H9 (cell line): ENCODE data around the gene MLNR. TPM values are rescaled to one million over a fixed set of nuclear protein-coding genes. Genes with fewer than 3 reads are reported as not detected.

Experiments used
- DNase-seq: peaks from one replicate; pipeline ENCODE4 v3.0.0-alpha.2; 2017
- H2AFZ ChIP-seq: one replicate; pipeline ENCODE4 v1.6.1; 2013; ENCODE audit warnings: mild to moderate bottlenecking, low read length, control low read depth, moderate library complexity
- H2AK5ac ChIP-seq: 2 replicates; pipeline ENCODE4 v1.6.1; 2013; ENCODE audit warnings: low read length, control low read depth, mixed read lengths; ENCODE audit not compliant: insufficient read length
- H2BK120ac ChIP-seq: one replicate; pipeline ENCODE4 v1.6.1; 2013; ENCODE audit warnings: low read depth, mild to moderate bottlenecking, low read length, control low read depth, inconsistent platforms; ENCODE audit not compliant: poor library complexity, severe bottlenecking
- H2BK12ac ChIP-seq: 2 replicates; pipeline ENCODE4 v1.6.1; 2013; ENCODE audit warnings: low read length, control low read depth, mixed read lengths, low read depth; ENCODE audit not compliant: insufficient read length
- H2BK15ac ChIP-seq: 2 replicates; pipeline ENCODE4 v1.6.1; 2013; ENCODE audit warnings: low read depth, low read length, control low read depth
- H2BK20ac ChIP-seq: one replicate; pipeline ENCODE4 v1.6.1; 2013; ENCODE audit warnings: low read depth, mild to moderate bottlenecking, low read length, control low read depth, inconsistent platforms; ENCODE audit not compliant: poor library complexity, severe bottlenecking
- H2BK5ac ChIP-seq: 2 replicates; pipeline ENCODE4 v1.6.1; 2013; ENCODE audit warnings: low read length, control low read depth, mixed read lengths; ENCODE audit not compliant: insufficient read length
- H3K14ac ChIP-seq: 2 replicates; pipeline ENCODE4 v1.6.1; 2013; ENCODE audit warnings: low read length, control low read depth; ENCODE audit not compliant: insufficient read depth
- H3K18ac ChIP-seq: 2 replicates; pipeline ENCODE4 v1.6.1; 2013; ENCODE audit warnings: low read depth, mild to moderate bottlenecking, mixed read lengths, low read length, control low read depth; ENCODE audit not compliant: insufficient read length
- H3K23ac ChIP-seq: 2 replicates; pipeline ENCODE4 v1.6.1; 2013; ENCODE audit warnings: low read length, control low read depth, mixed read lengths, low read depth; ENCODE audit not compliant: insufficient read length
- H3K23me2 ChIP-seq: 2 replicates; pipeline ENCODE4 v1.6.1; 2013; ENCODE audit warnings: low read depth, mild to moderate bottlenecking, mixed read lengths, low read length, control low read depth; ENCODE audit not compliant: insufficient read length, poor library complexity, severe bottlenecking
- H3K27ac ChIP-seq: 2 replicates; pipeline ENCODE4 v1.5.1; 2013; ENCODE audit warnings: low read length, control low read depth, mixed read lengths, low read depth; ENCODE audit not compliant: insufficient read length
- H3K27me3 ChIP-seq: 2 replicates; pipeline ENCODE4 v1.6.1; 2013; ENCODE audit warnings: low read length, control low read depth, inconsistent platforms; ENCODE audit not compliant: insufficient read depth
- H3K4ac ChIP-seq: 2 replicates; pipeline ENCODE4 v1.6.1; 2013; ENCODE audit warnings: low read depth, mild to moderate bottlenecking, control low read depth, inconsistent platforms, low read length, moderate library complexity
- H3K4me1 ChIP-seq: 2 replicates; pipeline ENCODE4 v1.6.1; 2013; ENCODE audit warnings: low read length, control low read depth, inconsistent platforms; ENCODE audit not compliant: insufficient read depth
- H3K4me2 ChIP-seq: 2 replicates; pipeline ENCODE4 v1.6.1; 2013; ENCODE audit warnings: low read length, control low read depth, mixed read lengths; ENCODE audit not compliant: insufficient read length, insufficient read depth
- H3K56ac ChIP-seq: 2 replicates; pipeline ENCODE4 v1.6.1; 2013; ENCODE audit warnings: low read depth, mild to moderate bottlenecking, mixed read lengths, low read length, control low read depth; ENCODE audit not compliant: insufficient read length
- H3K79me1 ChIP-seq: 2 replicates; pipeline ENCODE4 v1.6.1; 2013; ENCODE audit warnings: low read depth, mild to moderate bottlenecking, moderate library complexity, low read length, control low read depth, inconsistent platforms; ENCODE audit not compliant: insufficient read depth, poor library complexity, severe bottlenecking
- H3K79me2 ChIP-seq: 2 replicates; pipeline ENCODE4 v1.6.1; 2013; ENCODE audit warnings: low read length, control low read depth, inconsistent platforms; ENCODE audit not compliant: insufficient read depth
- H3K9ac ChIP-seq: 2 replicates; pipeline ENCODE4 v1.6.1; 2013; ENCODE audit warnings: low read length, control low read depth, mixed read lengths; ENCODE audit not compliant: insufficient read length; ENCODE audit errors: extremely low read depth
- H3K9me3 ChIP-seq: one replicate; pipeline ENCODE4 v1.6.1; 2013; ENCODE audit warnings: low read depth, low read length, inconsistent platforms; ENCODE audit not compliant: control insufficient read depth
- H3T11ph ChIP-seq: one replicate; pipeline ENCODE4 v1.6.1; 2013; ENCODE audit warnings: mild to moderate bottlenecking, low read length, control low read depth, inconsistent platforms
- H4K20me1 ChIP-seq: one replicate; pipeline ENCODE4 v1.6.1; 2013; ENCODE audit not compliant: control insufficient read depth, insufficient read length, insufficient read depth
- H4K5ac ChIP-seq: 2 replicates; pipeline ENCODE4 v1.6.1; 2013; ENCODE audit warnings: low read depth, mild to moderate bottlenecking, mixed read lengths, low read length, control low read depth; ENCODE audit not compliant: insufficient read length
- H4K8ac ChIP-seq: replicated peaks from 2 replicates; pipeline ENCODE4 v1.6.1; 2013; ENCODE audit warnings: low read length, control low read depth, mixed read lengths, low read depth; ENCODE audit not compliant: insufficient read length
- H4K91ac ChIP-seq: 2 replicates; pipeline ENCODE4 v1.6.1; 2013; ENCODE audit warnings: low read depth, mild to moderate bottlenecking, moderate library complexity, mixed read lengths, low read length, control low read depth; ENCODE audit not compliant: insufficient read length
- H3K27ac Mint-ChIP-seq, 3 experiments: 2 replicates in 2 of 3; 3 replicates in 1 of 3; pipeline ENCODE4 v1.8.0; 2020 to 2021; ENCODE audit warnings: mixed read lengths in 3 of 3, mild to moderate bottlenecking in 1 of 3, moderate library complexity in 1 of 3
- H3K27me3 Mint-ChIP-seq: 2 replicates; pipeline ENCODE4 v1.8.0; 2021; ENCODE audit warnings: low read depth, mild to moderate bottlenecking, moderate library complexity, mixed read lengths
- H3K36me3 Mint-ChIP-seq, 3 experiments: 2 replicates in 2 of 3; 3 replicates in 1 of 3; pipeline ENCODE4 v1.8.0; 2020 to 2021; ENCODE audit warnings: low read depth in 3 of 3, mixed read lengths in 3 of 3; ENCODE audit not compliant: insufficient read depth in 1 of 3
- H3K4me1 Mint-ChIP-seq, 2 experiments: 2 replicates each; pipeline ENCODE4 v1.8.0; 2020; ENCODE audit warnings: mixed read lengths in 2 of 2
- H3K4me3 Mint-ChIP-seq, 2 experiments: 2 replicates in 1 of 2; 3 replicates in 1 of 2; pipeline ENCODE4 v1.8.0; 2020 to 2021; ENCODE audit warnings: mild to moderate bottlenecking in 2 of 2, mixed read lengths in 2 of 2, moderate library complexity in 1 of 2
- H3K9me3 Mint-ChIP-seq, 2 experiments: 2 replicates in 1 of 2; 3 replicates in 1 of 2; pipeline ENCODE4 v1.8.0; 2020; ENCODE audit warnings: mild to moderate bottlenecking in 2 of 2, mixed read lengths in 2 of 2, moderate library complexity in 1 of 2
- WGBS: extraction: QIAGEN DNeasy Blood & Tissue Kit; methylation state at CpG from one replicate; pipeline ENCODE4 v1.1.7; 2013; ENCODE audit warnings: missing lambda C conversion rate, low lambda C conversion rate, mixed read lengths; ENCODE audit not compliant: insufficient read length; ENCODE audit errors: extremely low coverage; 5-methylcytosine and 5-hydroxymethylcytosine counted together
- total RNA-seq: library from RNA; stranded (reverse); gene quantifications from 2 replicates; pipeline ENCODE4 v1.2.1, GENCODE V29; 2021
- TF ChIP-seq, protein P1 (sequence below): fragments of 200-600 bp; sonication (generic); conservative IDR thresholded peaks from 3 replicates; pipeline ENCODE4 v1.8.0; 2021; ENCODE audit warnings: antibody characterized with exemption, mild to moderate bottlenecking

The MLNR gene
- total RNA-seq, 1 experiment from 2014 or later = not detected

DNA sequence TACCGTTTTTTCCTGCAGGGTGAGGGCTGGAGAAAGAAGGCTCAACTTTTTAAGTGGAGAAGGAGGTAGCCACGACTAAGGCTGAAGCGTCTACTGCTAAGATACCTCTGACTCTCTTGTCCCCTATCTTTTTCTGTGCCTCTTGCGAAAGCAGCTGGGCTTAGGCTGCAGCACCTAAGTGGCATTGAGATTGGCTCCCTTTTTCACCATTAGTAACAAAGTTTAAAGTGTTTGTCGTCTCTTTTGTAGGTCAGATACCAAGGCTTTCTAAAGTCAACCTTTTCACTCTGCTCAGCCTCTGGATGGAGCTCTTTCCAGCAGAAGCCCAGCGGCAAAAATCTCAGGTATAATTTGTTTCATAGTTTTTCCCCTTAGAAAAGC, 28.5 kb downstream of the MLNR start:
- Histone ChIP-seq H4K91ac (no peak overlapping the region), H3K79me2 (no peaks in the 10 kb centered on the region), H4K8ac (no peak overlapping the region), H3K18ac (no peak overlapping the region), H3K56ac (no peak overlapping the region), H3K27ac (no peak overlapping the region), H3K4ac (no peak overlapping the region), H2AFZ (peak overlapping the region; percentile 63), H3K9ac (peak overlapping the region; percentile 44), H3K4me2 (peak overlapping the region; percentile 96), H3T11ph (no peak overlapping the region), H2BK12ac (no peak overlapping the region), H4K5ac (no peak overlapping the region), H3K9me3 (no peaks in the 10 kb centered on the region), H3K23me2 (peaks cover 9% of the 10 kb centered on the region), H2BK20ac (no peak overlapping the region), H3K4me1 (no peaks in the 10 kb centered on the region), H2BK5ac (no peak overlapping the region), H3K14ac (no peak overlapping the region), H3K79me1 (no peaks in the 10 kb centered on the region), H4K20me1 (no peaks in the 10 kb centered on the region), H2AK5ac (no peak overlapping the region), H2BK120ac (no peak overlapping the region), H3K23ac (no peak overlapping the region), H2BK15ac (no peak overlapping the region), H3K27me3 (no peaks in the 10 kb centered on the region)
- H3K4me1 Mint-ChIP-seq = peaks cover 13 to 14% of the 10 kb centered on the region in 2 experiments
- no peak for DNase-seq
- no peaks in the 10 kb centered on the region for H3K36me3 Mint-ChIP-seq
- peak overlapping the region in 1 of 3 experiments; percentile 98; a peak in 1 of 7 replicates for H3K27ac Mint-ChIP-seq
- no CpG with 5 or more reads among the region's 6 CpGs for WGBS
- H3K9me3 Mint-ChIP-seq = no peaks in the 10 kb centered on the region; a peak in 1 of 5 replicates
- no peaks in the 10 kb centered on the region; the same call in 1 of the 2 replicates for H3K27me3 Mint-ChIP-seq
- peak overlapping the region; percentile 91 to 98 for H3K4me3 Mint-ChIP-seq
- TF ChIP-seq, protein P1, sequence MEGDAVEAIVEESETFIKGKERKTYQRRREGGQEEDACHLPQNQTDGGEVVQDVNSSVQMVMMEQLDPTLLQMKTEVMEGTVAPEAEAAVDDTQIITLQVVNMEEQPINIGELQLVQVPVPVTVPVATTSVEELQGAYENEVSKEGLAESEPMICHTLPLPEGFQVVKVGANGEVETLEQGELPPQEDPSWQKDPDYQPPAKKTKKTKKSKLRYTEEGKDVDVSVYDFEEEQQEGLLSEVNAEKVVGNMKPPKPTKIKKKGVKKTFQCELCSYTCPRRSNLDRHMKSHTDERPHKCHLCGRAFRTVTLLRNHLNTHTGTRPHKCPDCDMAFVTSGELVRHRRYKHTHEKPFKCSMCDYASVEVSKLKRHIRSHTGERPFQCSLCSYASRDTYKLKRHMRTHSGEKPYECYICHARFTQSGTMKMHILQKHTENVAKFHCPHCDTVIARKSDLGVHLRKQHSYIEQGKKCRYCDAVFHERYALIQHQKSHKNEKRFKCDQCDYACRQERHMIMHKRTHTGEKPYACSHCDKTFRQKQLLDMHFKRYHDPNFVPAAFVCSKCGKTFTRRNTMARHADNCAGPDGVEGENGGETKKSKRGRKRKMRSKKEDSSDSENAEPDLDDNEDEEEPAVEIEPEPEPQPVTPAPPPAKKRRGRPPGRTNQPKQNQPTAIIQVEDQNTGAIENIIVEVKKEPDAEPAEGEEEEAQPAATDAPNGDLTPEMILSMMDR = peak; percentile 17; the same call in 2 of the 3 replicates
